ENCODE data around the gene RASGRP4.

GRCh38 chr19:38424272-38424671 is 1.7 kb downstream of the RASGRP4 start:
- TF ChIP-seq EP300 (IDR thresholded peaks at IDR 0.05) (no peak), CTCF (IDR thresholded peaks at IDR 0.05) (no peak), POLR2AphosphoS5 (IDR thresholded peaks at IDR 0.05) (no peak)

Data from suprapubic skin (tissue), 4 donors.